NT2/D1 (cell line): Measurements from ENCODE around the gene RASA4B.

Experiments used
- SUZ12 ChIP-seq: IDR thresholded peaks from 2 replicates; pipeline ENCODE4 v1.6.1; 2011; ENCODE audit not compliant: insufficient read length, insufficient read depth; ENCODE audit errors: extremely low read depth
- YY1 ChIP-seq: IDR thresholded peaks from 2 replicates; pipeline ENCODE4 v1.6.1; 2011; ENCODE audit not compliant: insufficient read length, insufficient read depth
- ZNF274 ChIP-seq: IDR thresholded peaks from 2 replicates; pipeline ENCODE4 v1.6.1; 2011; ENCODE audit warnings: mild to moderate bottlenecking, low read depth, low read length

DNA sequence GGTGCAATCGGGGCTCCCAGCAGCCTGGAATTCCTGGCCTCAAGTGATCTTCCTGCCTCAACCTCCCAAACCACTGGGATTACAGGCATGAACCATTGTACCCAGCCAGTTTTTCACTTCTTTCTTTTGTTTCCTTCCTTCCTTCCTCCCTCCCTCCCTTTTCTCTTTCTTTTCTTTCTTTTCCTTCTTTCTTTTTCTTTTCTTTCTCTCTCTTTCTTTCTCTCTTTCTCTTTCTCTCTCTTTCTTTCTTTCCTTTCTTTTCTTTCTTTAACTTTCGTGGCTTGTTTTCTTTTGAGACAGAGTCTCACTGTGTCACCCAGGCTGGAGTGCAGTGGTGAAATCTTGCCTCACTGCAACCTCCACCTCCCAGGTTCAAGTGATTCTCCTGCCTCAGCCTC, 71.9 kb downstream of the RASA4B start:
- TF ChIP-seq ZNF274 (no peak), YY1 (no peak), SUZ12 (no peak)
